ENCODE data around the gene CLDND1.

DNA sequence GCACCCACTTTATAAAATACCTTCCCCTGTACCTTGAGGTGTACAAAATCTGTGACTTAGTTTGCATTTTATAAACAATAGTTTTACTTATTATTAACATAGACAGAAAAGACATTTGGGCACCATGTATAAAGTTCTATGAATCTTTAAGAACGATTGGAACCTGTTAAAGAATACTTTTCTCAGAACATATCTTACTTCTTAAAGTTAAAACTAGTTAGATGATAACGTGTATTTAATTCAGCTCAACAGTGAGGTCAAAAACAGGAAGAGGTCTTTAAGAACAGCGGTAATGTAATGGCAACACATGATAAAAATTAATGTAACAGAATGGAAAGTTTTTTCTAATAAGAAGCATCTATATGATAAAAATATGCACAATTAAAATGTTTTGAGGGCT, 45.7 kb upstream of the CLDND1 start:
- TF ChIP-seq GATA3 (IDR thresholded peaks at IDR 0.05; ENCODE audit: low read depth, low read length) (no peak), GATA2 (IDR thresholded peaks at IDR 0.05; ENCODE audit: low read depth, low read length) (no peak)
